SK-N-SH (cell line): ENCODE results near the gene MLST8. TPM values are rescaled to one million over a fixed set of nuclear protein-coding genes. Genes with fewer than 3 reads are reported as not detected.

Experiments
- CTCF ChIA-PET: fragments of 300-600, 350-600 bp; formaldehyde crosslinking; extraction: SDS; loops from one replicate; lab custom pipeline; 2021; lab: Yijun Ruan, JAX
- POLR2A ChIA-PET: fragments of 350-600 bp; sonication (Branson Sonifier 250); formaldehyde crosslinking; extraction: SDS; loops from one replicate; lab custom pipeline; 2020; ENCODE audit warnings: antibody characterized with exemption, inconsistent platforms; lab: Yijun Ruan, JAX
- DNase-seq: peaks from one replicate; pipeline ENCODE4 v3.0.0; 2012
- H2AFZ ChIP-seq: fragments of 200-600 bp; sonication (generic); 2 replicates; pipeline ENCODE4 v1.8.1; 2016; ENCODE audit warnings: antibody characterized with exemption, mild to moderate bottlenecking, low read depth
- H3F3A ChIP-seq: fragments of 200-600 bp; sonication (generic); replicated peaks from 2 replicates; pipeline ENCODE3; 2016; ENCODE audit warnings: antibody characterized with exemption, mild to moderate bottlenecking; ENCODE audit not compliant: insufficient read depth
- H3K27ac ChIP-seq, 2 experiments: fragments of 200-500 bp in 1 of 2; fragments of 200-600 bp in 1 of 2; sonication (Bioruptor generic) in 1 of 2; sonication (generic), shearing (Covaris generic) in 1 of 2; 2 replicates each; pipeline versions ENCODE4 v1.5.1 to v1.6.1; 2014 to 2016; ENCODE audit warnings: low read depth in 2 of 2, inconsistent platforms in 1 of 2, low read length in 1 of 2, mild to moderate bottlenecking in 1 of 2, mixed read lengths in 1 of 2
- H3K27me3 ChIP-seq: fragments of 200-600 bp; sonication (generic), shearing (Covaris generic); 2 replicates; pipeline ENCODE4 v1.6.1; 2016; ENCODE audit warnings: mixed run types; ENCODE audit not compliant: insufficient read depth
- H3K36me3 ChIP-seq, 2 experiments: fragments of 200-500 bp in 1 of 2; fragments of 200-600 bp in 1 of 2; sonication (Bioruptor generic) in 1 of 2; sonication (generic) in 1 of 2; replicated peaks in 1 of 2; 2 replicates each; pipeline versions ENCODE3 to v1.5.1; 2014 to 2016; ENCODE audit warnings: low read length in 1 of 2, mild to moderate bottlenecking in 1 of 2; ENCODE audit not compliant: insufficient read depth in 2 of 2, control insufficient read depth in 1 of 2
- H3K4me1 ChIP-seq, 2 experiments: fragments of 200-500 bp in 1 of 2; fragments of 200-600 bp in 1 of 2; sonication (Bioruptor generic) in 1 of 2; sonication (generic), shearing (Covaris generic) in 1 of 2; 2 replicates each; pipeline versions ENCODE4 v1.5.1 to v1.6.1; 2014 to 2016; ENCODE audit warnings: low read depth in 1 of 2, low read length in 1 of 2, mixed run types in 1 of 2; ENCODE audit not compliant: insufficient read depth in 2 of 2, control insufficient read depth in 1 of 2
- H3K4me2 ChIP-seq: fragments of 200-600 bp; sonication (generic), shearing (Covaris generic); 2 replicates; pipeline ENCODE4 v1.6.1; 2017; ENCODE audit warnings: mixed run types
- H3K4me3 ChIP-seq, 2 experiments: fragments of 200-500 bp in 1 of 2; fragments of 200-600 bp in 1 of 2; sonication (Bioruptor generic) in 1 of 2; sonication (generic), shearing (Covaris generic) in 1 of 2; 2 replicates each; pipeline versions ENCODE4 v1.5.1 to v1.8.1; 2014 to 2016; ENCODE audit warnings: low read depth in 2 of 2, inconsistent platforms in 1 of 2, low read length in 1 of 2, mild to moderate bottlenecking in 1 of 2, mixed read lengths in 1 of 2, moderate library complexity in 1 of 2
- H3K79me2 ChIP-seq: fragments of 200-600 bp; sonication (generic); 2 replicates; pipeline ENCODE4 v1.8.1; 2017; ENCODE audit warnings: mild to moderate bottlenecking; ENCODE audit not compliant: insufficient read depth
- H3K9ac ChIP-seq: fragments of 200-600 bp; sonication (generic); 2 replicates; pipeline ENCODE4 v1.6.1; 2017; ENCODE audit warnings: mixed run types
- H3K9me2 ChIP-seq: fragments of 200-600 bp; sonication (generic); 2 replicates; pipeline ENCODE4 v1.6.1; 2017; ENCODE audit warnings: mixed run types
- H3K9me3 ChIP-seq: fragments of 200-600 bp; sonication (generic); 2 replicates; pipeline ENCODE4 v1.6.1; 2017; ENCODE audit warnings: mixed run types, mild to moderate bottlenecking, moderate library complexity
- H4K20me1 ChIP-seq: fragments of 200-600 bp; sonication (generic); 2 replicates; pipeline ENCODE4 v1.6.1; 2017; ENCODE audit warnings: mild to moderate bottlenecking, mixed run types; ENCODE audit not compliant: insufficient read depth
- CHD2 ChIP-seq: fragments of 150-350 bp; IDR thresholded peaks from 2 replicates; pipeline ENCODE4 v1.6.1; 2018; ENCODE audit warnings: low read length; ENCODE audit not compliant: partially characterized antibody
- CTCF ChIP-seq: fragments of 200-600 bp; sonication (generic); IDR thresholded peaks from 2 replicates; pipeline ENCODE4 v1.6.1; 2017; ENCODE audit warnings: antibody characterized with exemption, mild to moderate bottlenecking, moderate library complexity
- EZH2phosphoT487 ChIP-seq: fragments of 200-600 bp; sonication (generic); IDR thresholded peaks from 2 replicates; pipeline ENCODE4 v1.6.1; 2017; ENCODE audit warnings: low read depth, mixed run types, mild to moderate bottlenecking, antibody characterized with exemption, moderate library complexity, borderline replicate concordance
- FOSL2 ChIP-seq: IDR thresholded peaks from 2 replicates; pipeline ENCODE4 v1.4.0; 2012; ENCODE audit warnings: low read depth, mild to moderate bottlenecking, moderate library complexity, borderline replicate concordance
- FOXM1 ChIP-seq: IDR thresholded peaks from 2 replicates; pipeline ENCODE4 v1.4.0; 2012; ENCODE audit warnings: low read depth, mild to moderate bottlenecking
- GABPA ChIP-seq: IDR thresholded peaks from 2 replicates; pipeline ENCODE4 v1.4.0; 2012; ENCODE audit warnings: low read depth, mild to moderate bottlenecking
- IRF3 ChIP-seq: fragments of 150-350 bp; IDR thresholded peaks from 2 replicates; pipeline ENCODE4 v1.6.1; 2016; ENCODE audit warnings: mild to moderate bottlenecking, low read depth, low read length
- MEF2A ChIP-seq: IDR thresholded peaks from 2 replicates; pipeline ENCODE4 v1.4.0; 2012; ENCODE audit warnings: low read depth, borderline replicate concordance
- MXI1 ChIP-seq: IDR thresholded peaks from 2 replicates; pipeline ENCODE4 v1.6.1; 2012; ENCODE audit warnings: mild to moderate bottlenecking, low read depth, low read length, improper control_type of control experiment
- NFIC ChIP-seq: IDR thresholded peaks from 2 replicates; pipeline ENCODE4 v1.4.0; 2012; ENCODE audit warnings: borderline replicate concordance
- PBX3 ChIP-seq: IDR thresholded peaks from 2 replicates; pipeline ENCODE4; 2012
- POLR2AphosphoS5 ChIP-seq: IDR thresholded peaks from 2 replicates; pipeline ENCODE4 v1.6.1; 2012; ENCODE audit warnings: low read depth, low read length
- RAD21 ChIP-seq: IDR thresholded peaks from 2 replicates; pipeline ENCODE4 v1.6.1; 2012; ENCODE audit warnings: mild to moderate bottlenecking, low read length
- RXRA ChIP-seq: IDR thresholded peaks from 2 replicates; pipeline ENCODE4 v1.4.0; 2012; ENCODE audit warnings: low read depth, mild to moderate bottlenecking, borderline replicate concordance
- SMC3 ChIP-seq: IDR thresholded peaks from 2 replicates; pipeline ENCODE4 v1.6.1; 2012; ENCODE audit warnings: low read depth, low read length, improper control_type of control experiment
- TAF1 ChIP-seq: IDR thresholded peaks from 2 replicates; pipeline ENCODE4 v1.6.1; 2012; ENCODE audit warnings: low read depth, mild to moderate bottlenecking, low read length, moderate library complexity, borderline replicate concordance
- TCF12 ChIP-seq: IDR thresholded peaks from 2 replicates; pipeline ENCODE4 v1.4.0; 2012
- TEAD4 ChIP-seq: IDR thresholded peaks from 2 replicates; pipeline ENCODE4 v1.4.0; 2012; ENCODE audit warnings: mild to moderate bottlenecking, borderline replicate concordance; ENCODE audit not compliant: insufficient read depth
- YY1 ChIP-seq: IDR thresholded peaks from 2 replicates; pipeline ENCODE4 v1.4.0; 2012; ENCODE audit warnings: low read depth, mild to moderate bottlenecking
- WGBS: methylation state at CpG from one replicate; pipeline ENCODE4 v1.1.6; 2017; ENCODE audit warnings: low lambda C conversion rate; 5-methylcytosine and 5-hydroxymethylcytosine counted together
- polyA plus RNA-seq, 3 experiments: library from polyadenylated mRNA; depleted of rRNA; stranded (reverse); fragments of >200 nt; gene quantifications; 2 replicates each; pipeline ENCODE4 v1.2.3, GENCODE V29; 2012
- TF ChIP-seq, protein P1 (sequence below): IDR thresholded peaks from 2 replicates; pipeline ENCODE4 v1.4.0; 2012; ENCODE audit warnings: low read depth, borderline replicate concordance

The MLST8 gene
- polyA plus RNA-seq, 1 of the 3 experiments (the other 2 are of a cell fraction) = 85.4 TPM

- Histone ChIP-seq H3K4me2 (no peak overlapping the region), H3K4me1 (no peaks in the 10 kb centered on the region), H3K27ac (no peak overlapping the region), H3F3A (no peaks in the 10 kb centered on the region), H3K36me3 (peaks cover 0 to 26% of the 10 kb centered on the region in 2 experiments), H3K9me3 (no peaks in the 10 kb centered on the region), H3K9ac (no peak overlapping the region), H2AFZ (no peak overlapping the region), H3K4me3 (no peak overlapping the region), H3K9me2 (no peaks in the 10 kb centered on the region), H3K79me2 (no peaks in the 10 kb centered on the region), H3K27me3 (no peaks in the 10 kb centered on the region), H4K20me1 (no peaks in the 10 kb centered on the region)
- WGBS = 97% methylated on average over 16 of the region's 43 CpGs
- CTCF ChIA-PET = interaction anchor here (1.1 to 2.1 kb wide), 3 partner anchors 14 to 40 kb away, joined by 3 to 5 read pairs (median 4); no protein-coding TSS in a partner anchor
- DNase-seq = no peak
- no peak for TF ChIP-seq TCF12
- TF ChIP-seq TEAD4 = no peak
- TF ChIP-seq IRF3 = no peak
- TF ChIP-seq RXRA = no peak
- TF ChIP-seq, protein P1, sequence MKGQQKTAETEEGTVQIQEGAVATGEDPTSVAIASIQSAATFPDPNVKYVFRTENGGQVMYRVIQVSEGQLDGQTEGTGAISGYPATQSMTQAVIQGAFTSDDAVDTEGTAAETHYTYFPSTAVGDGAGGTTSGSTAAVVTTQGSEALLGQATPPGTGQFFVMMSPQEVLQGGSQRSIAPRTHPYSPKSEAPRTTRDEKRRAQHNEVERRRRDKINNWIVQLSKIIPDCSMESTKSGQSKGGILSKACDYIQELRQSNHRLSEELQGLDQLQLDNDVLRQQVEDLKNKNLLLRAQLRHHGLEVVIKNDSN = no peak
- TF ChIP-seq POLR2AphosphoS5 = no peak
- TF ChIP-seq YY1 = no peak
- POLR2A ChIA-PET = no interaction called here
These were observed 24.8 kb upstream of the MLST8 start for GRCh38 chr16:2180461-2180860.

DNA sequence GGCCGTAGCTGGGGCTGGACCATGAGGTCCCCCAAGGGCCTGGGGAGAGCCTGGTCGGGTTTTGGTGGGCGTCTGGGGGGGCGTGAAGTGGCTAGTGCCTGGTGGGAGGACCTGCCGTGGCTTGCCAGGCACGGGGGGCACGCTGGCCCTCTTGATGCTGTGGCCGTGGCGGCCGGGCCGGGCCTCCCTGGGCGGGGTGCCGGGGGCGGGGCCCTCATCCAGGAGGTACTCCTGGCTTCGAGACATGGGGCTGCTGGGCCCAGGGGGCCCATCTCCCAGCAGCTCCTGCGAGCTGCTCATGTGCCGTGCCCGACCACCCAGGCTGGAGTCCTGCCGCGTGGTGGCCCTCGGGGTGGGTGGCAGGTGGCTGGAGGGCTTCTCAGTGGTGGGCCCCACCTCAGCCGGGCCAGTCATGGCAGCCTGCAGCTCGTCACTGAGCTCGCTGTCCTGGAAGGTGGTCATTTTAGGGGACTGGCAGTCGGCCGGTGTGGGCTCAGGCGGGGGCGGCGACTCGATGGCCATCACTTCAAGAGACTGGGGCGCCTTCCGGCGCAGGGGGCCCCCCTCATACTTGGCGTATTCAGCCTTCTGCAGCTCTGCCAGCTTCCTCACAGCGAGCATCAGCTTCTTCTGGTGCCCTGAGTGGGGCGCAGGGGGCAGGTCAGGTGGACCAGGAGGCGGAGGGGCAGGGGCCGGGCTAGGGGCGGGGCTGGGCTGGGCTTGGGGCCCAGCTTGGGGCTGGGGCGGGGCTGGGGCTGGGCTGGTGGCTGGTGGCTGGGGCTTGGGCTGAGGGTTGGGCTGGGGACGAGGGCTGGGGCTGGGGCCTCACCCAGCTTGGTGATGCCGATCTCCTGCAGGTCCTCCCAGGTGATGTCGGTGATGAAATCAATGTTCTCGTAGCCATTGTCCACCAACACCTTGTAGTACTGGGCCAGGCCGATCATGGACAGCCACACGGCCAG, 24.0 kb upstream of the MLST8 start:
- H3K4me3 ChIP-seq = no peak overlapping the region
- no peaks in the 10 kb centered on the region for H3K79me2 ChIP-seq
- H3K36me3 ChIP-seq = peaks cover 0 to 18% of the 10 kb centered on the region in 2 experiments
- no peaks in the 10 kb centered on the region for H3K4me1 ChIP-seq
- no peaks in the 10 kb centered on the region for H4K20me1 ChIP-seq
- no peak for DNase-seq
- H2AFZ ChIP-seq = no peak overlapping the region
- H3K9me2 ChIP-seq = no peaks in the 10 kb centered on the region
- no peaks in the 10 kb centered on the region for H3K27me3 ChIP-seq
- no peak overlapping the region for H3K9ac ChIP-seq
- H3K9me3 ChIP-seq = no peaks in the 10 kb centered on the region
- ChIA-PET CTCF (interaction anchor here (1.1 to 2.1 kb wide), 3 partner anchors 13 to 41 kb away, joined by 3 to 5 read pairs (median 4); no protein-coding TSS in a partner anchor), POLR2A (no interaction called here)
- no peaks in the 10 kb centered on the region for H3F3A ChIP-seq
- no peak overlapping the region for H3K27ac ChIP-seq
- no peak overlapping the region for H3K4me2 ChIP-seq
- WGBS = 89% methylated on average over 14 of the region's 46 CpGs
- TF ChIP-seq CHD2 = no peak
- TF ChIP-seq RAD21 = no peak
- TF ChIP-seq IRF3 = no peak
- no peak for TF ChIP-seq SMC3
- TF ChIP-seq NFIC = no peak
- TF ChIP-seq PBX3 = no peak
- TF ChIP-seq TAF1 = no peak
- TF ChIP-seq CTCF = no peak
- TF ChIP-seq FOSL2 = no peak
- no peak for TF ChIP-seq FOXM1
- no peak for TF ChIP-seq MEF2A
- no peak for TF ChIP-seq GABPA
- TF ChIP-seq EZH2phosphoT487 = no peak
- TF ChIP-seq MXI1 = no peak
- TF ChIP-seq YY1 = no peak
